GM23248 (cell line): ENCODE results near the gene GPNMB. TPM values are rescaled to one million over a fixed set of nuclear protein-coding genes. Genes with fewer than 3 reads are reported as not detected.
"Not testable (repeated sequence)": the region's sequence is repeated elsewhere in the genome, so short reads cannot be mapped to it uniquely, and the experiment has no call there.

Experiments
- DNase-seq: peaks from one replicate; pipeline ENCODE4 v3.0.0-alpha.2; 2015
- H2AFZ ChIP-seq: fragments of 200-600 bp; sonication (generic); 2 replicates; pipeline ENCODE4 v1.6.1; 2016; ENCODE audit warnings: antibody characterized with exemption
- H3F3A ChIP-seq: fragments of 200-600 bp; sonication (generic); 2 replicates; pipeline ENCODE4 v1.6.1; 2016; ENCODE audit warnings: mild to moderate bottlenecking, antibody characterized with exemption, mixed run types; ENCODE audit not compliant: insufficient read depth
- H3K27ac ChIP-seq: fragments of 200-600 bp; sonication (generic); 2 replicates; pipeline ENCODE4 v1.5.1; 2016; ENCODE audit warnings: mild to moderate bottlenecking
- H3K27me3 ChIP-seq: fragments of 200-600 bp; sonication (generic); replicated peaks from 2 replicates; pipeline ENCODE4 v1.6.1; 2016; ENCODE audit warnings: mild to moderate bottlenecking; ENCODE audit not compliant: insufficient read depth
- H3K36me3 ChIP-seq: fragments of 200-600 bp; sonication (generic); 2 replicates; pipeline ENCODE4 v1.6.1; 2016; ENCODE audit warnings: low read depth, mild to moderate bottlenecking
- H3K4me1 ChIP-seq: fragments of 200-600 bp; sonication (generic); 2 replicates; pipeline ENCODE4 v1.6.1; 2016; ENCODE audit warnings: mild to moderate bottlenecking; ENCODE audit not compliant: insufficient read depth
- H3K4me2 ChIP-seq: fragments of 200-600 bp; sonication (generic); one replicate; pipeline ENCODE4 v1.6.1; 2016; ENCODE audit warnings: mild to moderate bottlenecking; ENCODE audit not compliant: unreplicated experiment
- H3K4me3 ChIP-seq: fragments of 200-600 bp; sonication (generic); 2 replicates; pipeline ENCODE4 v1.5.1; 2016; ENCODE audit warnings: mild to moderate bottlenecking
- H3K79me2 ChIP-seq: fragments of 200-600 bp; sonication (generic); 2 replicates; pipeline ENCODE4 v1.6.1; 2016; ENCODE audit warnings: mild to moderate bottlenecking; ENCODE audit not compliant: insufficient read depth
- H3K9ac ChIP-seq: fragments of 200-600 bp; sonication (generic); 2 replicates; pipeline ENCODE4 v1.6.1; 2016; ENCODE audit warnings: mild to moderate bottlenecking
- H3K9me2 ChIP-seq: fragments of 200-600 bp; sonication (generic); 2 replicates; pipeline ENCODE4 v1.6.1; 2016; ENCODE audit warnings: mixed run types, mild to moderate bottlenecking, moderate library complexity; ENCODE audit not compliant: insufficient read depth
- H3K9me3 ChIP-seq: fragments of 200-600 bp; sonication (generic); one replicate; pipeline ENCODE4 v1.6.1; 2017; ENCODE audit warnings: low read depth
- H4K20me1 ChIP-seq: fragments of 200-600 bp; sonication (generic); 2 replicates; pipeline ENCODE4 v1.6.0; 2016; ENCODE audit not compliant: insufficient read depth
- EZH2 ChIP-seq: fragments of 200-600 bp; sonication (generic); IDR thresholded peaks from 2 replicates; pipeline ENCODE4 v1.6.1; 2018; ENCODE audit warnings: antibody characterized with exemption, mild to moderate bottlenecking; ENCODE audit not compliant: insufficient read depth, poor library complexity, severe bottlenecking
- EZH2phosphoT487 ChIP-seq: fragments of 200-600 bp; sonication (generic); IDR thresholded peaks from 2 replicates; pipeline ENCODE4 v1.6.1; 2018; ENCODE audit warnings: antibody characterized with exemption, moderate library complexity, mild to moderate bottlenecking, low read depth; ENCODE audit not compliant: insufficient read depth
- WGBS, 2 experiments: methylation state at CpG; one replicate each; pipeline ENCODE4 v1.1.6; 2015 to 2017; ENCODE audit warnings: low lambda C conversion rate in 2 of 2, low coverage in 1 of 2; ENCODE audit errors: missing lambda C conversion rate in 2 of 2; 5-methylcytosine and 5-hydroxymethylcytosine counted together
- in situ Hi-C: fragments of 300-500 bp; cut with MboI; formaldehyde crosslinking; loops from 2 replicates; pipeline ENCODE4 v1.15.0; 2020
- polyA plus RNA-seq: library from polyadenylated mRNA; unstranded; fragments of >200 nt; fragmentation: Nextera tagmentation; extraction: Ambion mirVana; gene quantifications from 2 replicates; pipeline ENCODE4 v1.2.1, GENCODE V29; 2016
- total RNA-seq: library from RNA; depleted of rRNA; stranded (reverse); fragments of >200 nt; shearing (Covaris generic); gene quantifications from 2 replicates; pipeline ENCODE4 v1.2.3, GENCODE V29; 2014

GPNMB gene
- total and polyA plus RNA-seq, 2 experiments from 2014 or later, result 38.2 to 43.2 TPM

DNA sequence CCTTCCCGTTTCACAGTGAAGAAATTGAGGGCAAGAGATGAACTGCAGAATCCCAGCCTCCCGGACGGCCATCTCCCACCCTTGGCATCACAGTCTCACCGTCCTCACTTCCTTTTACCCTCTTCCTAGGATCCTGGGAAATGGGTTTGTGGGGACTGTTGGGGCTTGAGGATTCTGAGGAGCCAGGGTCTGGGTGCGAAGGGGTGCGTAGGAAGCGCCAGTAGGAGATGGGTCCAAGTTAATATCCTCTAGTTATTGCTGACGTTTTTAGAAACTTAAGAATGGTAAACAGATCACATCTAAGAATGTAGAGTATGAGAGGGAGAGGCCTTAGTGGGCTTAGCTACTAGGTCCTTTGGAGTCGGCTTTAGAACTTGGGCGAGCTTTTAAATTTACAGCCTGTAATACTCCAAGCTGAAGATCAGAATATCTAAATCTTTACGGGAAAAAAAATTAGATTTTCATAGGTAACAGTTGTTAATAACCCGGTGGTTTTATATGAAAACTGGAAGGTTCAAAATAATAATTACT is 53.3 kb downstream of the GPNMB start:
- Histone ChIP-seq H3K9me2 (no peaks in the 10 kb centered on the region), H3K4me1 (peaks cover 21% of the 10 kb centered on the region), H3K27me3 (no peaks in the 10 kb centered on the region), H3K27ac (peak overlapping the region; percentile 72), H3K9me3 (no peaks in the 10 kb centered on the region), H3K79me2 (peaks cover 57% of the 10 kb centered on the region), H3K9ac (peak overlapping the region; percentile 91), H3K36me3 (peaks cover 9% of the 10 kb centered on the region; the same call in 1 of the 2 replicates), H2AFZ (peak overlapping the region; percentile 99), H4K20me1 (no peaks in the 10 kb centered on the region), H3K4me3 (peak overlapping the region; percentile 96), H3F3A (peaks cover 8% of the 10 kb centered on the region), H3K4me2 (peak overlapping the region; percentile 94)
- peak; percentile 63 for DNase-seq
- in situ Hi-C loops, result no loop called here
- WGBS, 2 experiments, result 1 to 2% methylated on average over 12 of the region's 12 CpGs
- TF ChIP-seq EZH2 (no peak), EZH2phosphoT487 (no peak)

GRCh38 chr7:23306936-23307521 is 60.5 kb downstream of the GPNMB start:
- Histone ChIP-seq H4K20me1 (peaks cover 5% of the 10 kb centered on the region; the same call in 1 of the 2 replicates), H3K27ac (no peak overlapping the region), H3K4me2 (no peak overlapping the region), H3K79me2 (peaks cover 82% of the 10 kb centered on the region), H2AFZ (no peak overlapping the region), H3F3A (peaks cover 31% of the 10 kb centered on the region), H3K27me3 (no peaks in the 10 kb centered on the region), H3K9me2 (no peaks in the 10 kb centered on the region), H3K4me1 (no peaks in the 10 kb centered on the region), H3K9ac (no peak overlapping the region), H3K36me3 (peaks cover 49% of the 10 kb centered on the region), H3K4me3 (no peak overlapping the region), H3K9me3 (no peaks in the 10 kb centered on the region)
- WGBS, 2 experiments, result 96 to 99% methylated on average over 2 of the region's 2 CpGs
- in situ Hi-C loops, result no loop called here
- DNase-seq, result no peak
- no peak for TF ChIP-seq EZH2

DNA sequence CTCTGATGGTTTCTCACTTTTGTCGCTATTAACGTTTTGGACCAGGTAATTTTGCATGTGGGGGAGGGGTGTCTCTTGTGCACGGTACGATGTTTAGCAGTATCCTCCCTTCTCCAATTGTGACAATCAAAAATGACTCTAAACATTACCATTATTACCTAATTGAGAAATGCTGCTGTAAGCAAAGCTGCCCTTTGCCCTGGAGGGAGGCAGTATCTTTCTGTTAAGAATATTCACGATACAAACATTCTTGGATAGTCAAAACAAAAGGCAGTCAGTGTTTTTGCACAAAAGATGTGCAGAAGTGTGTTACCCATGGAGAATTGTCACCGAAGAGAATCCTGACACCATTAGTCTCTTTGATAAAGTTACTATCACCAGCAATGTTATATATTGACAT is 62.2 kb downstream of the GPNMB start:
- H3K9ac ChIP-seq, result no peak overlapping the region
- H3K79me2 ChIP-seq, result peaks cover 64% of the 10 kb centered on the region
- WGBS, 2 experiments, result 94% methylated on average over 6 of the region's 6 CpGs
- in situ Hi-C loops, result no loop called here
- TF ChIP-seq EZH2phosphoT487 (no peak), EZH2 (no peak)
- no peaks in the 10 kb centered on the region for H3K9me3 ChIP-seq
- no peaks in the 10 kb centered on the region for H3K27me3 ChIP-seq
- DNase-seq, result no peak
- no peak overlapping the region for H3K27ac ChIP-seq
- H2AFZ ChIP-seq, result no peak overlapping the region
- no peaks in the 10 kb centered on the region for H3K9me2 ChIP-seq
- H3K36me3 ChIP-seq, result peaks cover 43% of the 10 kb centered on the region
- peaks cover 5% of the 10 kb centered on the region; the same call in 1 of the 2 replicates for H4K20me1 ChIP-seq
- H3K4me2 ChIP-seq, result no peak overlapping the region
- H3K4me1 ChIP-seq, result no peaks in the 10 kb centered on the region
- peaks cover 43% of the 10 kb centered on the region for H3F3A ChIP-seq
- H3K4me3 ChIP-seq, result no peak overlapping the region

DNA sequence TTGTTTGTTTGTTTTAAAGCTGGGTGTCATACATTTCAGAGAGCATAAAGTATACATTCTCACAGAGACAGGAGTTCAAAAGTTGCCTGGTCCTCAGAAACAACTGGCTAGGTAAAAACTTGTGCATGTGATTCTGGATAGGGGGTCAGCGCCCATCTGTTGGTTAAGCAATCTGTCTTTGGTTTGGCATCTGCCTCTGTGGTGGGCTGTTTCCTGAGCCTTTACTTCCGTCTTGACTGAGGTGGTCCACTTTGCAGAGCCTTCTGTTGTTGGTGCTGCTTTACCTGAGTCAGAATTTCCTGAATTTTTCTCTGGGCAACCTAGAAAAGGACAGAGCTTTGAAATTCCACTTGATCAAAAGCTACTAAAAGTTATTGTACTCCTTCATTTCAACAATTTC is 65.6 kb downstream of the GPNMB start:
- in situ Hi-C loops, DNase-seq, H3K27me3 ChIP-seq, H3K9ac ChIP-seq, H3K4me1 ChIP-seq, H4K20me1 ChIP-seq, H3K4me2 ChIP-seq, H3K4me3 ChIP-seq, H3K9me2 ChIP-seq, H2AFZ ChIP-seq, H3K9me3 ChIP-seq, H3K27ac ChIP-seq: not testable (repeated sequence)
- WGBS, 2 experiments, result 93 to 97% methylated on average over 2 of the region's 2 CpGs
- peaks cover 45% of the 10 kb centered on the region for H3K36me3 ChIP-seq
- H3F3A ChIP-seq, result peaks cover 41% of the 10 kb centered on the region
- H3K79me2 ChIP-seq, result peaks cover 30% of the 10 kb centered on the region
